Prostate gland (tissue), 2 donors: ENCODE results near the gene NOTUM. TPM values are rescaled to one million over a fixed set of nuclear protein-coding genes. Genes with fewer than 3 reads are reported as not detected.

Source experiments
- DNase-seq: peaks from one replicate; pipeline ENCODE4 v3.0.0-alpha.2; 2019; ENCODE audit warnings: low spot score
- H3K27ac ChIP-seq, 2 donors: fragments of 200-600 bp; sonication (generic); 2 replicates each; pipeline ENCODE4 v1.5.1; 2017 to 2019
- H3K27me3 ChIP-seq: fragments of 200-600 bp; sonication (generic); replicated peaks from 2 replicates; pipeline ENCODE4 v1.5.1; 2019; ENCODE audit not compliant: insufficient read depth
- H3K36me3 ChIP-seq, 2 donors: fragments of 200-600 bp; sonication (generic); 1 replicate in 1 of 2; 2 replicates in 1 of 2; pipeline versions ENCODE4 v1.5.1 to v1.8.1; 2017 to 2019
- H3K4me1 ChIP-seq: fragments of 200-600 bp; sonication (generic); replicated peaks from 2 replicates; pipeline ENCODE4 v1.5.1; 2019
- H3K4me3 ChIP-seq, 2 donors: fragments of 200-600 bp; sonication (generic); 2 replicates each; pipeline ENCODE4 v1.5.1; 2017 to 2019
- H3K9me3 ChIP-seq: fragments of 200-600 bp; sonication (generic); 2 replicates; pipeline ENCODE4 v1.5.1; 2017
- POLR2A ChIP-seq: fragments of 450-650 bp; IDR thresholded peaks from one replicate; pipeline ENCODE4 v1.6.1; 2016; ENCODE audit warnings: antibody characterized with exemption, mild to moderate bottlenecking
- POLR2AphosphoS5 ChIP-seq: sonication (generic); formaldehyde crosslinking; IDR thresholded peaks from one replicate; pipeline ENCODE4 v1.6.1; 2017; ENCODE audit warnings: antibody characterized with exemption
- whole genome bisulfite sequencing: methylation state at CpG from one replicate; pipeline ENCODE4 v1.1.5; 2018; 5-methylcytosine and 5-hydroxymethylcytosine counted together
- intact Hi-C: fragments of 100-400 bp; cut with DNase I; formaldehyde crosslinking; loops from one replicate; pipeline ENCODE4 v1.14.2; 2022
- total RNA-seq, 2 donors: library from RNA; depleted of rRNA; stranded (reverse); fragments of >200 nt; gene quantifications; one replicate each; pipeline ENCODE4 v1.1.0, GENCODE V29; 2016
- TF ChIP-seq, protein P1 (sequence below), 4 experiments: fragments of 200-600 bp in 2 of 4; fragments of 450-650 bp in 2 of 4; sonication (generic) in 2 of 4; IDR thresholded peaks; 1 replicate in 3 of 4; 2 replicates in 1 of 4; pipeline ENCODE4 v1.5.1; 2016 to 2019; ENCODE audit warnings: antibody characterized with exemption in 4 of 4, mild to moderate bottlenecking in 2 of 4, moderate library complexity in 2 of 4

Gene NOTUM
- total RNA-seq, 2 donors from 2014 or later = 0.50 to 8.3 TPM

- no peaks in the 10 kb centered on the region for H3K9me3 ChIP-seq
- no peaks in the 10 kb centered on the region for H3K27me3 ChIP-seq
- TF ChIP-seq POLR2AphosphoS5 = no peak
- TF ChIP-seq POLR2A = no peak
- TF ChIP-seq, protein P1, sequence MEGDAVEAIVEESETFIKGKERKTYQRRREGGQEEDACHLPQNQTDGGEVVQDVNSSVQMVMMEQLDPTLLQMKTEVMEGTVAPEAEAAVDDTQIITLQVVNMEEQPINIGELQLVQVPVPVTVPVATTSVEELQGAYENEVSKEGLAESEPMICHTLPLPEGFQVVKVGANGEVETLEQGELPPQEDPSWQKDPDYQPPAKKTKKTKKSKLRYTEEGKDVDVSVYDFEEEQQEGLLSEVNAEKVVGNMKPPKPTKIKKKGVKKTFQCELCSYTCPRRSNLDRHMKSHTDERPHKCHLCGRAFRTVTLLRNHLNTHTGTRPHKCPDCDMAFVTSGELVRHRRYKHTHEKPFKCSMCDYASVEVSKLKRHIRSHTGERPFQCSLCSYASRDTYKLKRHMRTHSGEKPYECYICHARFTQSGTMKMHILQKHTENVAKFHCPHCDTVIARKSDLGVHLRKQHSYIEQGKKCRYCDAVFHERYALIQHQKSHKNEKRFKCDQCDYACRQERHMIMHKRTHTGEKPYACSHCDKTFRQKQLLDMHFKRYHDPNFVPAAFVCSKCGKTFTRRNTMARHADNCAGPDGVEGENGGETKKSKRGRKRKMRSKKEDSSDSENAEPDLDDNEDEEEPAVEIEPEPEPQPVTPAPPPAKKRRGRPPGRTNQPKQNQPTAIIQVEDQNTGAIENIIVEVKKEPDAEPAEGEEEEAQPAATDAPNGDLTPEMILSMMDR (IDR thresholded peaks at IDR 0.05) = no peak
- H3K36me3 ChIP-seq = peaks cover 10 to 11% of the 10 kb centered on the region in 2 donors
- peaks cover 6% of the 10 kb centered on the region for H3K4me1 ChIP-seq
- no peak for DNase-seq
- peak overlapping the region; percentile 76 to 78 for H3K4me3 ChIP-seq
- H3K27ac ChIP-seq = peak overlapping the region; percentile 63 to 75
- intact Hi-C loops = no loop called here
- 35% methylated on average over 23 of the region's 23 CpGs for WGBS
Observed at GRCh38 chr17:81909966-81910839, 50.8 kb downstream of the NOTUM start.

DNA sequence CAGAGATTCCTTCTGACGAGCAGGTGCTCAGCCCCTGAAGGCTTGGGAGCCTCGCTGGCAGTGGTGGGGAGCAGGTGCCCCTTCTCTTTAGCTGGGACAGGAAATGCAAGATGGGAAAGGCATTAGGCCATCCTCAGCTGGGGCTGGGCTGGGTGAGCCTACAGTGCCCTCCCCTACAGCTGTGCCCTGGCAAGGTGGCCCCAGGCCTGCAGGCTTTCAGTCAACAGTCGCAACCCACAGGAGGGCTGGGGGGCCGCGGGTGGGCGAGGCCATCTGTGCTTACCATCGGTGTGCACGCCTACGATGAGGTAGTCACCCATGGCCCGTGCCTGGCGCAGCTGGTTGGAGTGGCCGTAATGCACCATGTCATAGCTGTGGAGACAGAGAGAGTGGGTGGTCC, 51.8 kb downstream of the NOTUM start:
- H3K27ac ChIP-seq = no peak overlapping the region
- intact Hi-C loops = no loop called here
- H3K9me3 ChIP-seq = no peaks in the 10 kb centered on the region
- no peak overlapping the region for H3K4me3 ChIP-seq
- peaks cover 6% of the 10 kb centered on the region for H3K4me1 ChIP-seq
- no peaks in the 10 kb centered on the region for H3K27me3 ChIP-seq
- TF ChIP-seq POLR2A = no peak
- no peak for TF ChIP-seq POLR2AphosphoS5
- TF ChIP-seq, protein P1 (IDR thresholded peaks at IDR 0.05) = no peak
- peaks cover 7 to 10% of the 10 kb centered on the region in 2 donors for H3K36me3 ChIP-seq
- DNase-seq = no peak
- WGBS = 98% methylated on average over 11 of the region's 12 CpGs

- Histone ChIP-seq H3K27me3 (no peaks in the 10 kb centered on the region), H3K36me3 (peaks cover 4 to 5% of the 10 kb centered on the region in 2 donors), H3K4me1 (peaks cover 6% of the 10 kb centered on the region), H3K4me3 (no peak overlapping the region), H3K27ac (no peak overlapping the region), H3K9me3 (no peaks in the 10 kb centered on the region)
- TF ChIP-seq POLR2A = no peak
- TF ChIP-seq, protein P1 (IDR thresholded peaks at IDR 0.05) = no peak
- TF ChIP-seq POLR2AphosphoS5 = no peak
- DNase-seq = no peak
- 96% methylated on average over 11 of the region's 11 CpGs for WGBS
- intact Hi-C loops = no loop called here
Observed at GRCh38 chr17:81908793-81909192, 52.2 kb downstream of the NOTUM start.

GRCh38 chr17:81907219-81908145, 53.5 kb downstream of the NOTUM start:
- Histone ChIP-seq H3K4me1 (peaks cover 8% of the 10 kb centered on the region), H3K27me3 (no peaks in the 10 kb centered on the region), H3K9me3 (no peaks in the 10 kb centered on the region), H3K36me3 (no peaks in the 10 kb centered on the region), H3K27ac (no peak overlapping the region), H3K4me3 (no peak overlapping the region)
- intact Hi-C loops = no loop called here
- DNase-seq = no peak
- 95% methylated on average over 16 of the region's 26 CpGs for WGBS
- TF ChIP-seq POLR2AphosphoS5 (no peak), POLR2A (no peak)
- TF ChIP-seq, protein P1 (IDR thresholded peaks at IDR 0.05) = no peak
